ENCODE data around the gene EXD2.

DNA sequence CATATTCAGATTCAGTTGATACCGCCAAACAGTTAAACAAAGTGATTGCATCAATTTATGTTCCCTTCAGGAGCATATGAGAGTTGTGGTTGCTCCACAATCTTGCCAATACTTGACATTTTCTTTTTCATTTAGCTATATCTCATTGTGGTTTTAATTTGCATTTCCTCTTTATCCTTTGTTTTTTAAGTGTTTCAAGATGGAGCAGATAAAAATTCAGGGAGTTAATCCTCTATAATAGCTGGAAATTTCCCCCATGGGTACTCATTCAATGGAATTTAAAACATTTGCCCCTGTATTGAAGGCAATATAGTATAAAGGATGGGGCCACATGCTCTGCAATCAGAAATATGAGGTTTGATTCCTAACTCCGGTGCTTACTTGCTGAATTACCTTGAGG lies 1.1 kb upstream of the EXD2 start:
- TF ChIP-seq ZNF501 (CRISPR knock-in tag; IDR thresholded peaks at IDR 0.05) (no peak), TBP (CRISPR knock-in tag; IDR thresholded peaks at IDR 0.05) (no peak), MED8 (CRISPR knock-in tag; IDR thresholded peaks at IDR 0.05; ENCODE audit: insufficient replicate concordance) (no peak), CTCF (CRISPR knock-in tag; IDR thresholded peaks at IDR 0.05) (no peak), RFXAP (CRISPR knock-in tag; IDR thresholded peaks at IDR 0.05; ENCODE audit: borderline replicate concordance) (no peak), ZNF776 (CRISPR knock-in tag; IDR thresholded peaks at IDR 0.05) (no peak)

Data from HepG2 (cell line).